ENCODE data around the gene DSTYK.

- TF ChIP-seq, protein P1, sequence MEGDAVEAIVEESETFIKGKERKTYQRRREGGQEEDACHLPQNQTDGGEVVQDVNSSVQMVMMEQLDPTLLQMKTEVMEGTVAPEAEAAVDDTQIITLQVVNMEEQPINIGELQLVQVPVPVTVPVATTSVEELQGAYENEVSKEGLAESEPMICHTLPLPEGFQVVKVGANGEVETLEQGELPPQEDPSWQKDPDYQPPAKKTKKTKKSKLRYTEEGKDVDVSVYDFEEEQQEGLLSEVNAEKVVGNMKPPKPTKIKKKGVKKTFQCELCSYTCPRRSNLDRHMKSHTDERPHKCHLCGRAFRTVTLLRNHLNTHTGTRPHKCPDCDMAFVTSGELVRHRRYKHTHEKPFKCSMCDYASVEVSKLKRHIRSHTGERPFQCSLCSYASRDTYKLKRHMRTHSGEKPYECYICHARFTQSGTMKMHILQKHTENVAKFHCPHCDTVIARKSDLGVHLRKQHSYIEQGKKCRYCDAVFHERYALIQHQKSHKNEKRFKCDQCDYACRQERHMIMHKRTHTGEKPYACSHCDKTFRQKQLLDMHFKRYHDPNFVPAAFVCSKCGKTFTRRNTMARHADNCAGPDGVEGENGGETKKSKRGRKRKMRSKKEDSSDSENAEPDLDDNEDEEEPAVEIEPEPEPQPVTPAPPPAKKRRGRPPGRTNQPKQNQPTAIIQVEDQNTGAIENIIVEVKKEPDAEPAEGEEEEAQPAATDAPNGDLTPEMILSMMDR (IDR thresholded peaks at IDR 0.05) = no peak
- TF ChIP-seq POLR2A (IDR thresholded peaks at IDR 0.05) = no peak
Observed at GRCh38 chr1:205109711-205110110, 101.8 kb downstream of the DSTYK start.
